Mucosa of descending colon (tissue), 3 donors: Measurements from ENCODE around the gene CCNK. TPM values are rescaled to one million over a fixed set of nuclear protein-coding genes. Genes with fewer than 3 reads are reported as not detected.
A peak's percentile ranks its signal among the peaks of the same experiment; 100 is the strongest.

Source experiments
- ATAC-seq: fragments of 200-7000 bp; cut with Tn5 transposase; one replicate; pipeline ENCODE4 v1.9.1; 2020; ENCODE audit warnings: mild to moderate bottlenecking, moderate library complexity
- DNase-seq, 3 donors: peaks; one replicate each; pipeline ENCODE4 v3.0.0-alpha.2; 2020
- H3K36me3 ChIP-seq: fragments of 200-600 bp; one replicate; pipeline ENCODE4 v1.8.0; 2021; ENCODE audit warnings: low read depth, mild to moderate bottlenecking
- H3K4me1 ChIP-seq: fragments of 200-600 bp; one replicate; pipeline ENCODE4 v1.8.0; 2021; ENCODE audit warnings: low read depth, mild to moderate bottlenecking
- H3K4me3 ChIP-seq: fragments of 200-600 bp; one replicate; pipeline ENCODE4 v1.8.0; 2021; ENCODE audit warnings: mild to moderate bottlenecking
- H3K9me3 ChIP-seq: fragments of 200-600 bp; one replicate; pipeline ENCODE4 v1.8.0; 2021; ENCODE audit warnings: mild to moderate bottlenecking
- intact Hi-C, 2 donors: fragments of 100-400 bp; cut with DNase I in 1 of 2; cut with micrococcal nuclease in 1 of 2; formaldehyde crosslinking; loops; one replicate each; pipeline versions ENCODE4 v1.11.0 to v1.11.1; 2022; cut with DNase I, micrococcal nuclease
- long read RNA-seq, 2 donors: library from polyadenylated mRNA; unstranded; transcript quantifications; one replicate each; pipeline ENCODE4 v2.0.0, GENCODE V29; 2019 to 2021
- total RNA-seq, 3 donors: library from RNA; stranded (reverse); fragmentation: NEBNext Ultra II Directional in 2 of 3; extraction: Animal tissue kit (Norgen Biotek cat#: 25700) in 2 of 3; gene quantifications; one replicate each; pipeline versions ENCODE4 v1.2.1 to v1.2.4, GENCODE V29; 2021 to 2023
- TF ChIP-seq, protein P1 (sequence below): fragments of 200-600 bp; IDR thresholded peaks from one replicate; pipeline ENCODE4 v1.8.0; 2022; ENCODE audit warnings: antibody characterized with exemption, mild to moderate bottlenecking
- donor health status: DM: no; HTN: no; CAD: no; lungs with moderate emphysema.
- donor health status: DM: no; HTN: no; CAD: no.
- donor health status: DM: no; HTN: yes; CAD: no.

CCNK gene
- total RNA-seq, result 10 to 100 TPM; 47.4 to 68.4 (median 64.5) TPM
- long read RNA-seq, donor 1, partial matches to known transcripts, result 0 of 7 reads
- long read RNA-seq, donor 1, other reads (novel, unspliced or antisense), result 7 of 7 reads
- long read RNA-seq, donor 2, partial matches to known transcripts, result 3 of 5 reads
- long read RNA-seq, donor 2, other reads (novel, unspliced or antisense), result 2 of 5 reads

DNA sequence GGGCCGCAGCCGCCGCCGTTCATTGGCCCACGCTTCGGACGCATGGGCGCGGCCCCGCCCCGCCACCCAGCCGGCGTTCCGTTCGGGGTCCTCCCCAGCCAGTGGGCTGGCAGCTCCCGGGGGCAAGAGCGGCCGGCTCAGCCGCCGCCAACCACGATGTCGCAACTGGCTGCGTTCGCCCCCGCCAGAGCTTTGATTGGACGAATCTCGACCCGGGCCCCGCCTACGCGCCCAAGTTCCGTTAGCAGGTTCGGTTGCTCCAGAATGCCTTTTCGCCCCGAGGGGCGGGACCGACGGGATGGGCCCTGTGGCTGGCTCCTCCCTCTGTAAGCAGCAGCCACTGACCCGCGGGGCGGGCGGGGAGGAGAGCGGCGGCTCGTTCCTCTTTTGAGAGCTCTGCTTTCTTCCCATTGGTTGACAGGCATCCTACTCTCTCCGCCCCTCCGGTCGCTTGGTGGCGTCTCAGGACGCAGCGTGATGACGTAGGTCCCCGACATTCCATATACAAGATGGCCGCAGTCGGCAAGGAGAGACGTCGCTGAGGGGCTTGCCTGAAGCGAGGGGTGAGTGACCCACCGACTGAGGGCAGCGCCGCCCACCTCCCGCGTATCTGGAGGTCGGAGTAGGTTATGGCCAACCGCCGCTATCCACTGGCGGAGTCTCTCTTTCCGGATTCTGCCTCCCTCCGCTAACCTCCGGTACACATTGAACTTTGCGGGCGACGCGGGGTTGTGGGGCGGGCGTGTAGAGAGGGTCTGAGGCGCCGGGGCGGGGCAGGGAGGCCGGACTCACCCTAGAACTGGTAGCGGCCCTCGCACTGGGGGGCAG, at the start of gene CCNK:
Gene CCNK, plus strand, starts transcription at position 493 of the 828 bp plus-strand sequence. CDS start 11,269 bp downstream, outside the sequence.
- ATAC-seq (peak; percentile 92), DNase-seq (peak; percentile 99 to 100 (median 100))
- Histone ChIP-seq H3K4me1 (peaks cover 22% of the 10 kb centered on the region), H3K36me3 (no peaks in the 10 kb centered on the region), H3K4me3 (peak within 1 kb of the TSS; percentile 91), H3K9me3 (no peaks in the 10 kb centered on the region)
- TF ChIP-seq, protein P1, sequence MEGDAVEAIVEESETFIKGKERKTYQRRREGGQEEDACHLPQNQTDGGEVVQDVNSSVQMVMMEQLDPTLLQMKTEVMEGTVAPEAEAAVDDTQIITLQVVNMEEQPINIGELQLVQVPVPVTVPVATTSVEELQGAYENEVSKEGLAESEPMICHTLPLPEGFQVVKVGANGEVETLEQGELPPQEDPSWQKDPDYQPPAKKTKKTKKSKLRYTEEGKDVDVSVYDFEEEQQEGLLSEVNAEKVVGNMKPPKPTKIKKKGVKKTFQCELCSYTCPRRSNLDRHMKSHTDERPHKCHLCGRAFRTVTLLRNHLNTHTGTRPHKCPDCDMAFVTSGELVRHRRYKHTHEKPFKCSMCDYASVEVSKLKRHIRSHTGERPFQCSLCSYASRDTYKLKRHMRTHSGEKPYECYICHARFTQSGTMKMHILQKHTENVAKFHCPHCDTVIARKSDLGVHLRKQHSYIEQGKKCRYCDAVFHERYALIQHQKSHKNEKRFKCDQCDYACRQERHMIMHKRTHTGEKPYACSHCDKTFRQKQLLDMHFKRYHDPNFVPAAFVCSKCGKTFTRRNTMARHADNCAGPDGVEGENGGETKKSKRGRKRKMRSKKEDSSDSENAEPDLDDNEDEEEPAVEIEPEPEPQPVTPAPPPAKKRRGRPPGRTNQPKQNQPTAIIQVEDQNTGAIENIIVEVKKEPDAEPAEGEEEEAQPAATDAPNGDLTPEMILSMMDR, result peak; percentile 9
- intact Hi-C loops, result no loop called here

DNA sequence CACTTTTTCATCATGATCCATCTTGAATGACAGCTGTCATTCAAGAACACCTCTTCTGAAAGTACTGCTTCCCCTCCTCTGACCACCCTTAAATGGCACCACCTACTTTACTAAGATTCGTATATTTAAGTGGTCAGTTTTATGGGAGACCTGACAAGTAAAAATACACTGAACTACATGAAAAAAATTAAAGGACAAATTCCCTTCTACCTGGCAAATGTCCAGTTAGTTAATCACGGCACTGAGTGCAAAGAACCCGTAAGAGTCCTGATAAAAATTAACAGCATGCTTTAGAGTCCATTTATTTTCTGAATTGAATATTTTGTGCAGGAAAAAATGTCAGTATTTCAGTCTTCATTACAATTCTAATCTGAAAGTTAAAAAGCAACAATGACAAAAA, 49.2 kb upstream of the CCNK start:
- TF ChIP-seq, protein P1, result no peak
- DNase-seq (no peak), ATAC-seq (no peak)
- H3K4me1 ChIP-seq, result peaks cover 7% of the 10 kb centered on the region
- peaks cover 5% of the 10 kb centered on the region for H3K9me3 ChIP-seq
- intact Hi-C loops, result no loop called here
- H3K4me3 ChIP-seq, result no peak overlapping the region
- H3K36me3 ChIP-seq, result no peaks in the 10 kb centered on the region

DNA sequence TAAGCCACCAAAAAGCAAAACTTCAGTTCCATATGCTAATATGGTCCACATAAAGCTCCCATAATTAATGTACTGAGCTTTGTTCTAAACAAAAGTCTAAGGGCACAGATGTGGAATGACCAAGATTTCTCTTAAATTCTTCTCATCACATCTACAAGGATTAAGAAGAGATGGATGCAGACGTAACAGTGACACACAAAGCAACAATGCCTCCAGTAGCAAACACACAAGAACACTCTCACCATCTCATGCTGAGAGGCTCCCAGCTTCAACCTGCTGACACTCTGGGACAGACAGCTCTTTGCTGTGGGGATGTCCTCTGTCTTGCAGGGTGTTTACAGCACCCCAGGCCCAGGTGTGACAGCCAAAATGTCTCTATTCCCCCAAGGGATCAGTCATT, 48.7 kb upstream of the CCNK start:
- H3K9me3 ChIP-seq, result peaks cover 5% of the 10 kb centered on the region
- no peaks in the 10 kb centered on the region for H3K36me3 ChIP-seq
- ATAC-seq (no peak), DNase-seq (no peak)
- no peak overlapping the region for H3K4me3 ChIP-seq
- TF ChIP-seq, protein P1, result no peak
- H3K4me1 ChIP-seq, result peaks cover 7% of the 10 kb centered on the region
- intact Hi-C loops, result no loop called here

DNA sequence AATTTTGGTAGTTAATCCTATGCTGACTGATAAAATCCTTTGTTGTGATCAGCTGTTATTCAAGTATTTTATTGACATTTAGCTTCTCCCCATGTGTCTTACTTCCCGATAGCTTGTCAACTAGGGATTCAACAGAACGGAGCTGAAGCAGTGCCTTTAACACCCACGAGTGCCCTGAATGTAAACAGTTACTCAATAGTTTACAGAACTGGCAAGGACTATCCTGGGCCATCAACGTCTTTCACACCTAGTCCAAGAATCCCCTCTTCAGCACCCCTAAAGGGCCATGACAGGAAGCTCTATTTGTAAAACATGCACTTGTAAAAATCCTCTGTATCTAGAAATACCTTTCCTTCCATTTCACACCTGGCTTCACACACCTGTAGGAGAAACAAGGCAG, 45.9 kb upstream of the CCNK start:
- no peak overlapping the region for H3K4me3 ChIP-seq
- TF ChIP-seq, protein P1, result no peak
- no peaks in the 10 kb centered on the region for H3K36me3 ChIP-seq
- intact Hi-C loops, result no loop called here
- peaks cover 7% of the 10 kb centered on the region for H3K4me1 ChIP-seq
- ATAC-seq (no peak), DNase-seq (no peak)
- H3K9me3 ChIP-seq, result no peaks in the 10 kb centered on the region

DNA sequence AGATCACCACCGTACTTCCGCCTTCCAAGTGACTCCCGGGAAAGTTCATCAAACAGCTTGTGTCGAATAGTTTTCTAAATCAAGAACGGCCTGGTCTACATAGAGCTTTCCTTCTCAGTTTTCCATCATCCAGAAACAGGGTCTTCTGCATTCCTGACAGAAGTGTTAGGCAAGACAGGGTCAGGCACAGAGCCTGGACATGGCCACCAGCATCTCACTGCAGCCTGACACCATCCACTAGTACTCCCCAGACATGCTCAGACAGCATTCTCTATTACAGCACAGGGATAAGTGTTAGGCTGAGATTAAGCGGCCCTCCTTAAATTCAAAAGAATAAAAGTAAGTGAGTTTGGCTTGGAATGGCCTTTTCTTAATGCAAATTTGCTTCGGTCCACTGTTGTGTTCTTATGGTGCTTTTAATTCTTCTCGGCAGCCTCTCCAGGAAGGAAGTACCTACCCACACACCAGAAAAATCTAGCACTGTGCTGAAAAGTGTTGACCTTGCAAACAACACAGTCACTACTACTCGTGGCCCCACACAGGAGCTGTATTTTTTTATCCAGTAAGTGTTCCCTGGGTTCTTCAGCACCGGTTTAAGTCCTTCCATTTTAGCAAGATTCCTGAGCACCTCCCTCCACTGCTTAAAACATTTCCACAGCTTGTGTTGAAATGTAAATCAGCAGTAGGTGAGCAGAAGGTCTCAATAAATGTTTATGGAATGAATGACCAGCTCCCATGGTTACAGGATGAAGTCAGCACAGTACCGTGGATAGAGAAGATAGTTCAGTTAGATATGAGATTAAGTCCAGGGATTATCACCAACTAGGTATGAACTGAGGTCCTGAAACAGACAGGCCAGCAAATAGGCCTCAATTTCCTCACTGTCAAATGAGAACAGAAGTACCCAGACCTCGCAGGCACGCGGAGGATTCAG, 44.7 kb upstream of the CCNK start:
- TF ChIP-seq, protein P1, result no peak
- peaks cover 7% of the 10 kb centered on the region for H3K4me1 ChIP-seq
- H3K9me3 ChIP-seq, result no peaks in the 10 kb centered on the region
- H3K4me3 ChIP-seq, result no peak overlapping the region
- peak; percentile 60 for ATAC-seq
- intact Hi-C loops, result no loop called here
- DNase-seq, result no peak
- no peaks in the 10 kb centered on the region for H3K36me3 ChIP-seq
